SIG-M5 treated with dmso at 0.1 percent for 504 hours (cell line): ENCODE results near the gene LRRC72.
"Not testable (repeated sequence)": the region's sequence is repeated elsewhere in the genome, so short reads cannot be mapped to it uniquely, and the experiment has no call there.

Experiments used
- DNase-seq: peaks from one replicate; lab custom pipeline; 2025; ENCODE audit not compliant: unreplicated experiment; lab: John Stamatoyannopoulos, UW

The LRRC72 gene

DNA sequence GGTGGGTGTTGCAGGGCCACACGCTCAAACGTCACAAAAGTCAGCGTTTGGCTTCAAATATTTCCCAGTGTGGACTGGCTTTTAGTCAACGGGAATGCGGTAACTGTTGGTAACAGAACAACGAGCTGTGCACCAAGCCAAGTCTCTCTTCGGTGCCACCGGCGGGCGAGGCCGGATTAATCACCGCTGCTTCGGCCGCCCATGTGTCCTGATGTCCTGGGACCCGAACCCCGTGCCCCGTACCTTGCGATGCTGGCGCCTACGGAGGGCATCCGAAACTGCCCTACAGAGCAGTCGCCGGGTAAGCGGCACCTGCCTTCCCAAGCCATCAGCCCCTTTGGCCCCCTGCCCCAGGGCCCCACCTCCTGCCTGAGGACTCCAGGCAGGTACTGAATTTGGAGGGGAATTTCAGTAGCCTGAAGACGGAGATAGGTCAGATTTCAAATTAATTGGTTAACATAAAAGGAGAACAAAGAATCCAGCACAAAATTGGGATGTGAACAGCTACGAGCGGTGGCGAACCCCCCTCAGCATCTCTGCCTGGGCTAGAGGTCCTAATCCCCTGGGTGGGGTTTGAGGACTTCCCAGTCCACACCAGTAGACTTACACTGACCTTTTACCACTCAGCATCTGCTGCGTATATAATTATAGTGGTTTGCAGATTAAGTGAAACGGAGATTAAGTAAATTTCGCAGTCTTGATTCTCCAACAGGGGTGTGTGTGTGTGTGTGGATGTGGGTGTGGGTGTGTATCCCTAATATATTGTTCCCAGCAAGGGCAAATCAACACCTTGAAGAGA is at the start of gene LRRC72:
LRRC72 (plus strand) TSS at position 84 of the 799 bp plus-strand sequence; CDS start at position 212, 128 bp downstream.
- DNase-seq = no peak

GRCh38 chr7:16479161-16479560 is 47.5 kb upstream of the LRRC72 start:
- DNase-seq = no peak

DNA sequence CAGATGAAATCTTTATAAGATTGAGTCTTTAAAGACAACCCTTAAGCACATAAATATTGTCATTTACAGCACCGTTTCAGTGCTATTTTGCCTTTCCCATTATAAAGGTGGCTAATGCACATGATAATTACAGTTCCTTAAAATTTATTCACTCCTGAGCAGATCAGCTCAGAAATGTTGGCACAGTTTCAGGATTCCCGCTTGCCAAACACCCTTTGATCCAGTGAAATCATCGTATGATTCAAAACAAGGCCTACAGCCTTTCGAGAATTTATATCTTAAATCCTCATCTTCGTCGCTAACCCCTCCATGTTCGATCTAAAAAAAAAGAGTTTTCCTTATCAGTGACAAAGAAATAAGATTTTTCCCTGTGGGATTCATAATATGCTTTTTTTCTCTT is 47.0 kb upstream of the LRRC72 start:
- no peak for DNase-seq

GRCh38 chr7:16484453-16485158 is 42.0 kb upstream of the LRRC72 start:
- no peak for DNase-seq

- DNase-seq = no peak
These were observed 35.5 kb upstream of the LRRC72 start for GRCh38 chr7:16491148-16491547.

- DNase-seq = no peak
These were observed 34.0 kb upstream of the LRRC72 start for GRCh38 chr7:16492513-16493062.

DNA sequence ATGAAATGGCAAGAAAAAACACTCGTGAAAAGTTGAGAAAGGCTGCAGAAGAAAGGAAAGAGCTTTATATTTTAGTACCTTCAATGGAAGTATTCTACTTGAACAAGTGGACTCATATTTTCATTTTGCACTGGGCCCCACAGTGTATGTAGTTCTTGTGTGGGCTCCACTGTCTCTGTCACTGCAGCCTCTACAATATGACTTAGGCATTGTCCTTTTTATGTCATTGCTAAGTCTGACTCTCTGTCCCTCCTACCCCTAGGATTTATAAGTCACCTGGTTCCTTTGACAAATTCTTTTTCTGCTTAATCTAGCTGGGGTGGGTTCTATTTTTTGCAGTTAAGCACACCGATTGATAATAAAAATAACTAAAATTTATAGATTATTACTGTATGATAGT is 33.4 kb upstream of the LRRC72 start:
- DNase-seq = no peak

DNA sequence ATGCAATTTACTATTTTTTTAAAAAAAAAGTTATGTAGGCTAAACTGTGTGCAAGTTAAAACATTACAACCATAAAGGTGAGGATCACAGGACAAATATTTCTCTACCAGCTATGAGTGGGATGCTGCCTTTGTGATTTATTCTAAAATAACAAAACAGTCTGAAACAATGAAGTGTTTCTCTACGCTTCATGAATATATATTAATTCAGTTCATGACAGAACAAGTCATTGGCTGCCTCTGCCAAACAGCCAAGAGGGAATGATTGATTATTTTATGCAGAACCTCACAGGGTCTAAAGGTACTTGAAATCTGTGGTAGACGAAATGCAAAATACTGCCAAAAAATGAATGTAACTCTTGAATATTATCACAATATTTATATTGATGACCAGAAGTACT is 32.1 kb upstream of the LRRC72 start:
- no peak for DNase-seq

DNA sequence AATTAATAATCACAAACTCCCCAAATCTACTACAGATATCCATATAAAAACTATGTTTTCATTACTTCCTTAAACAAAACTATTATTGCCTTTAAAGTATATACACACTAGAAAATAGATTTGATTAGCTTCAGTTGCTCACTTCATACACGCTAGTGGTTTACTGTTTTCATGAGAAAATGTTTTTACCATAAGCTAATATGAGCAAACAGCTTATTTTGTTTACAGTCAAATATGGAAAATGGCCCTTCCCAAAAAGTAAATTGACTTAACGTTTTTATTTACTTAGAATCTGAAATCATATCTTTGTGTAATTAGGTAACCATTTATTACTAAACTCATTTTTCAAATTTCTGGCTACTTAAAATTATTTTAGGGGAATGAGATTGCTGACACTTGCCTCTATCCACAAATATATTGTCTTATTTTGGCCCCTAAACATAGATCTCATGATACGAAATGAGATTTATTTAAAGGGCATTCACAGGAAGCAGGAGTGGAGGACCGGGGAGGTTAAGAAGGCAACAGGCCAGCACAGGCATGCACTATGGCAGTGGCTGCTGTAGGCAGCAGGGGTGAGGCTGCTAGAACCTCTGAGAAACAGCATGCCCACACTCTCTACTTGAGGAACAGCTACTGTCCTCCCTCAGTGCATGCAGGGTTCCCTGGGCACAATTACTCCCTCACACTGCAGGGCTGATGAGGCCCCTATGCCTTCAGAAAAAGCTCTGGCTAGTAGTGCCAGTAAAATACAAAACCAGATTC is 31.5 kb upstream of the LRRC72 start:
- no peak for DNase-seq

DNA sequence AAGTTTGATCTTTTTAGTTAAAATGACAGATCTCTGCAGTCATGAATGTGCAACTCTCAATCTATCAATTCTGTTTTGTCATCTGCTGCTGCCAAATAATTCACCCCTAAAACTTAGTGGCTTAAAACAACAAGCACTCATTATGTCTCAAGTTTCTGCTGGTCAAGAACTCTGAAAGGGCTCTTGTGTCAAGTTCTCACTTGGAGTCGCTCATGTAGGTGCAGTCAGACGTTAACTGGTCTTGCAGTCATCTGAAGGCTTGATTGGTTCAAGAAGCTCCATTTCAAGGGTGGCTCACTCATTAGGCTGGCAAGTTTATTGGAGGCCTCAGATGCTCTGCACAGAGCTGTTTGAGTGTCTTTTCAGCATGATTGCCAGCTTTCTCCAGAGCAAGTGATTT is 28.5 kb upstream of the LRRC72 start:
- no peak for DNase-seq

GRCh38 chr7:16502303-16502702 is 24.3 kb upstream of the LRRC72 start:
- DNase-seq = no peak

GRCh38 chr7:16504019-16504418 is 22.6 kb upstream of the LRRC72 start:
- no peak for DNase-seq

- not testable (repeated sequence) for DNase-seq
These were observed 20.2 kb upstream of the LRRC72 start for GRCh38 chr7:16506422-16506821.

DNA sequence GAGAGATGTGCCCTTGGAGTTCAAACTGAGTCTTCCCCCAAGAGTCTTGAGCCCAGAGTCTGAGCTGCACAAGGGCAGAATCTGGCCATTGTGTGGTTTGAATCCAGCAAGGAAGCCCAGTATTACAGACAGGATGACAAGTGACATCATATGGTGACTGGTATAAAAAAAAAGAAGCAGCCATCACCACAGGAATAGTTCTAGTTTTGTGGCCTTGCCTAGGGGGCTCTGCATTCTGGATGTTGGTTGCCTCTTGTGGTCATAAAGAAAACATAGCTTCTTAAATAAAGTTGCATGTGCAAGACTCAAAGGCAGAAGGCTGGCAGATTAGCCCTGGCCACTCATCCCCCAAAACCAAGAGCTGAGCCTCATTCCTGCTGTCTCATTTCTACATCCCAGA is 16.8 kb upstream of the LRRC72 start:
- no peak for DNase-seq

DNA sequence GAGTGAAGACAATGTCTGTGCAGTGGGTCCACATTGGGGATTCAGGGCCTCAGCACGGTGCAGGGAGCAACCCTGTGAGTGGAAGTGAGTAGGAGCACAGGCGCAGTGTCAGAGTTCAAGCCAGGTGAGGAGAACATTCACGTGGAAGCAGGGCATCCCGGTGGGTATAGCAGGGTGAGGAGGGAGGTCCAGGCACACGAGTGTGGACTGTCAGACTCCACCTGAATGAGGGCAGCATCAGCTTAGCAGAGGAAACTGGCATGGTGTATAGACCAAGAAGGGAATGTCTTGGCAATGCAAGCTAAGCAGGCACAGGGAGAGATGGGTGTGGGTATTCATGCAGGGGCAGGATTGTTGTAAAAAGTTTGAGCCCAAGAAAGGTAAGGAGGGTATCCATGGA is 15.3 kb upstream of the LRRC72 start:
- no peak for DNase-seq

GRCh38 chr7:16512097-16512496 is 14.5 kb upstream of the LRRC72 start:
- DNase-seq = no peak

- DNase-seq = no peak
These were observed 12.4 kb upstream of the LRRC72 start for GRCh38 chr7:16514271-16514670.

DNA sequence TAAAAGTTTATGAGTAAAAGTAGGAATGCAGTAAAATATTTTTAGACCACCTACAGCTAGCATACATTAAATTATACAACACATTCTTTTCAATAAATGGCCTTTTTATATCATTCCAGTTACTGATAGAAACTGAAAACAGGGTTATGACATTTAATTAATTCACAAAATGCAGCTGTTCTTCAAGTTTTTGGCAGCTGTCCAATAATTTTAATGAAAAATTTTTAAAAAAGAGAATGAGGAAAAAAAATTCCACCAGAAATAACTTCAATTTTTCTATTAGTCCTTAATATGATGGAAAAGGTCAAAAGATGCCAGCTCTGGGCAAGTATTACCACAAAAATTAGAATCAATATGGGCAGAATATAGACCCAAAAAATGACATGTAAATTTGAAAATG is 11.9 kb upstream of the LRRC72 start:
- no peak for DNase-seq

DNA sequence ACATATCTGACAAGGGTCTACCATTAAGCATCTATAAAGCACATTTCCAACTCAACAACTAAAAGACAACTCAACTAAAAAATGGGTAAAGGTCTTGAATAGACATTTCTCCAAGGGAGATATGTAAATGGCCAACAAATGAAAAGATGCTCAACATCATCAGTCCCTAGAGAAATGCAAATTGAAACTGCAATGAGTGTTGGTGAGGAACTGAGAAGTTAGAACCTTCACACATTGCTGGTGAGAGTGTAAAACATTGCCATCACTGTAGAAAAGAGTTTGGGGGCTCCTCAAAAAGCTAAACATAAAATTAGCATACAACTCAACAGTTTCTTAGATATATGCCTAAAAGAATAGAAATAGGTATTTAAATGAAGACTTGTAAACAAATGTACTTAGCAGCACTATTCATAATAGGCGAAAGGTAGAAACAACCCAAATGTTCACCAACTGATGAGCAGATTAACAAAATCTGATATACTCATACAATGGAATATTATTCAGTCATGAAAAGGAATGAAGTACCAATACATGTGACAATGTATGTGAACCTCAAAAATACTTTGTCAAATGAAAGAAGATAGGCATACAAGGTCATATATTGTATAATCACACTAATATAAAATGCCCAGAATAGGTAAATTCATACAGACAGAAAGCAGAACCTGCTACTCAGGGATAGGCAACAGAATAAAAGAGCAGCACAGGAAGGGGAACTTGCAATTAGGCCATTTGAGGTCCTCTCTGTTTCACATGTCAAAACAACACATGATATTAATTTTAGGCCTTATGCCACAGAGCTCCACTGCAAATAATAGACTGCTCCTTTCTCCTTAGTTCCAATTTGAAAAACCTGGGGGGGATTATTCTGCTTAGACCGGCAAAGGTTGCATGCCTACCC is 10.6 kb upstream of the LRRC72 start:
- no peak for DNase-seq

DNA sequence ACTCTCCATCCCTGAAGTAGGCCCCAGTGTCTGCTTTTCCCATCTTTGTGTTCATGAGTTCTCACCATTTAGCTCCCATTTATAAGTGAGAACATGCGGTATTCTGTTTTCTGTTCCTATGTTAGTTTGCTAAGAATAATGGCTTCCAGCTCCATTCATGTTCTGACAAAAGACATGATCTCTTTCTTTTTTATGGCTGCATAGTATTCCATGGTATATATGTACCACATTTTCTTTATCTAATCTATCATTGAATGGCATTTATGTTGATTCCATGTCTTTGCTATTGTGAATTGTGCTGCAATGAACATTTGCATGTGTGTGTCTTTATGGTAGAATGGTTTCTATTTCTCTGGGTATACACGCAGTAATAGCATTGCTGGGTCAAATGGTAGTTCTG is 6.6 kb upstream of the LRRC72 start:
- not testable (repeated sequence) for DNase-seq
